ENCODE measurements around the gene EDC3. TPM values are rescaled to one million over a fixed set of nuclear protein-coding genes. Genes with fewer than 3 reads are reported as not detected.

The EDC3 gene
- polyA plus RNA-seq, 1 donor from 2014 or later: 12.9 TPM

GRCh38 chr15:74725845-74726773, 30.3 kb upstream of the EDC3 start:
- no peaks in the 10 kb centered on the region for H3F3A ChIP-seq (ENCODE audit: insufficient read depth, low read length, poor library complexity, severe bottlenecking)
- H3K9me2 ChIP-seq (ENCODE audit: insufficient read depth, low read length): no peaks in the 10 kb centered on the region
- H3K9ac ChIP-seq (ENCODE audit: low read length): peak overlapping the region; percentile 59
- no peaks in the 10 kb centered on the region for H3K36me3 ChIP-seq (ENCODE audit: insufficient read depth, low read length)
- H3K4me2 ChIP-seq (ENCODE audit: low read length): peak overlapping the region; percentile 48
- peaks cover 15% of the 10 kb centered on the region for H3K27me3 ChIP-seq (ENCODE audit: insufficient read depth, low read depth, low read length)
- TF ChIP-seq, protein P1, sequence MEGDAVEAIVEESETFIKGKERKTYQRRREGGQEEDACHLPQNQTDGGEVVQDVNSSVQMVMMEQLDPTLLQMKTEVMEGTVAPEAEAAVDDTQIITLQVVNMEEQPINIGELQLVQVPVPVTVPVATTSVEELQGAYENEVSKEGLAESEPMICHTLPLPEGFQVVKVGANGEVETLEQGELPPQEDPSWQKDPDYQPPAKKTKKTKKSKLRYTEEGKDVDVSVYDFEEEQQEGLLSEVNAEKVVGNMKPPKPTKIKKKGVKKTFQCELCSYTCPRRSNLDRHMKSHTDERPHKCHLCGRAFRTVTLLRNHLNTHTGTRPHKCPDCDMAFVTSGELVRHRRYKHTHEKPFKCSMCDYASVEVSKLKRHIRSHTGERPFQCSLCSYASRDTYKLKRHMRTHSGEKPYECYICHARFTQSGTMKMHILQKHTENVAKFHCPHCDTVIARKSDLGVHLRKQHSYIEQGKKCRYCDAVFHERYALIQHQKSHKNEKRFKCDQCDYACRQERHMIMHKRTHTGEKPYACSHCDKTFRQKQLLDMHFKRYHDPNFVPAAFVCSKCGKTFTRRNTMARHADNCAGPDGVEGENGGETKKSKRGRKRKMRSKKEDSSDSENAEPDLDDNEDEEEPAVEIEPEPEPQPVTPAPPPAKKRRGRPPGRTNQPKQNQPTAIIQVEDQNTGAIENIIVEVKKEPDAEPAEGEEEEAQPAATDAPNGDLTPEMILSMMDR (IDR thresholded peaks at IDR 0.05; ENCODE audit: poor library complexity, severe bottlenecking): peak; percentile 17
- TF ChIP-seq EP300 (conservative IDR thresholded peaks at IDR 0.05; ENCODE audit: poor library complexity, severe bottlenecking) (no peak), EZH2 (IDR thresholded peaks at IDR 0.05; ENCODE audit: borderline replicate concordance, insufficient read depth, low read length, poor library complexity, severe bottlenecking) (no peak), MXI1 (conservative IDR thresholded peaks at IDR 0.05; ENCODE audit: poor library complexity, severe bottlenecking) (no peak), POLR2AphosphoS5 (IDR thresholded peaks at IDR 0.05) (no peak)
- H4K20me1 ChIP-seq (ENCODE audit: insufficient read depth): no peaks in the 10 kb centered on the region
- H2AFZ ChIP-seq (ENCODE audit: low read depth, low read length): peak overlapping the region; percentile 40
- no peaks in the 10 kb centered on the region for H3K9me3 ChIP-seq (ENCODE audit: low read length)
- no peaks in the 10 kb centered on the region for H3K79me2 ChIP-seq (replicated peaks; ENCODE audit: insufficient read depth, low read length)
- H3K27ac ChIP-seq (ENCODE audit: low read length): no peak overlapping the region
- H3K4me3 ChIP-seq (ENCODE audit: low read length): peak overlapping the region; percentile 78

GRCh38 chr15:74725225-74725774, 29.5 kb upstream of the EDC3 start, which contains the start of gene CYP1A1:
CYP1A1 (minus strand) TSS chr15:74725528; CDS start chr15:74723097, 2,431 bp downstream.
- Histone ChIP-seq H3K9ac (ENCODE audit: low read length) (peak within 1 kb of the TSS; percentile 59), H3K27ac (ENCODE audit: low read length) (no peak within 1 kb of the TSS), H3K9me3 (ENCODE audit: low read length) (no peaks in the 10 kb centered on the region), H3K4me3 (ENCODE audit: low read length) (peak within 1 kb of the TSS; percentile 78), H4K20me1 (ENCODE audit: insufficient read depth) (no peaks in the 10 kb centered on the region), H3K4me2 (ENCODE audit: low read length) (peak within 1 kb of the TSS; percentile 48), H3K27me3 (ENCODE audit: insufficient read depth, low read depth, low read length) (peaks cover 15% of the 10 kb centered on the region), H3K79me2 (replicated peaks; ENCODE audit: insufficient read depth, low read length) (no peaks in the 10 kb centered on the region), H3F3A (ENCODE audit: insufficient read depth, low read length, poor library complexity, severe bottlenecking) (no peaks in the 10 kb centered on the region), H3K9me2 (ENCODE audit: insufficient read depth, low read length) (no peaks in the 10 kb centered on the region), H3K36me3 (ENCODE audit: insufficient read depth, low read length) (no peaks in the 10 kb centered on the region), H2AFZ (ENCODE audit: low read depth, low read length) (peak within 1 kb of the TSS; percentile 40)
- TF ChIP-seq, protein P2, sequence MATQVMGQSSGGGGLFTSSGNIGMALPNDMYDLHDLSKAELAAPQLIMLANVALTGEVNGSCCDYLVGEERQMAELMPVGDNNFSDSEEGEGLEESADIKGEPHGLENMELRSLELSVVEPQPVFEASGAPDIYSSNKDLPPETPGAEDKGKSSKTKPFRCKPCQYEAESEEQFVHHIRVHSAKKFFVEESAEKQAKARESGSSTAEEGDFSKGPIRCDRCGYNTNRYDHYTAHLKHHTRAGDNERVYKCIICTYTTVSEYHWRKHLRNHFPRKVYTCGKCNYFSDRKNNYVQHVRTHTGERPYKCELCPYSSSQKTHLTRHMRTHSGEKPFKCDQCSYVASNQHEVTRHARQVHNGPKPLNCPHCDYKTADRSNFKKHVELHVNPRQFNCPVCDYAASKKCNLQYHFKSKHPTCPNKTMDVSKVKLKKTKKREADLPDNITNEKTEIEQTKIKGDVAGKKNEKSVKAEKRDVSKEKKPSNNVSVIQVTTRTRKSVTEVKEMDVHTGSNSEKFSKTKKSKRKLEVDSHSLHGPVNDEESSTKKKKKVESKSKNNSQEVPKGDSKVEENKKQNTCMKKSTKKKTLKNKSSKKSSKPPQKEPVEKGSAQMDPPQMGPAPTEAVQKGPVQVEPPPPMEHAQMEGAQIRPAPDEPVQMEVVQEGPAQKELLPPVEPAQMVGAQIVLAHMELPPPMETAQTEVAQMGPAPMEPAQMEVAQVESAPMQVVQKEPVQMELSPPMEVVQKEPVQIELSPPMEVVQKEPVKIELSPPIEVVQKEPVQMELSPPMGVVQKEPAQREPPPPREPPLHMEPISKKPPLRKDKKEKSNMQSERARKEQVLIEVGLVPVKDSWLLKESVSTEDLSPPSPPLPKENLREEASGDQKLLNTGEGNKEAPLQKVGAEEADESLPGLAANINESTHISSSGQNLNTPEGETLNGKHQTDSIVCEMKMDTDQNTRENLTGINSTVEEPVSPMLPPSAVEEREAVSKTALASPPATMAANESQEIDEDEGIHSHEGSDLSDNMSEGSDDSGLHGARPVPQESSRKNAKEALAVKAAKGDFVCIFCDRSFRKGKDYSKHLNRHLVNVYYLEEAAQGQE (IDR thresholded peaks at IDR 0.05; ENCODE audit: borderline replicate concordance): no peak
- peak; percentile 36 for TF ChIP-seq POLR2AphosphoS5 (IDR thresholded peaks at IDR 0.05)

Measured in neural cell (in vitro differentiated cells).